ENCODE measurements around the gene FBLN2. TPM values are rescaled to one million over a fixed set of nuclear protein-coding genes. Genes with fewer than 3 reads are reported as not detected.
A peak's percentile ranks its signal among the peaks of the same experiment; 100 is the strongest.

Gene FBLN2
- total and polyA plus RNA-seq, 4 donors, result 1.3 to 9.1 (median 4.3) TPM

DNA sequence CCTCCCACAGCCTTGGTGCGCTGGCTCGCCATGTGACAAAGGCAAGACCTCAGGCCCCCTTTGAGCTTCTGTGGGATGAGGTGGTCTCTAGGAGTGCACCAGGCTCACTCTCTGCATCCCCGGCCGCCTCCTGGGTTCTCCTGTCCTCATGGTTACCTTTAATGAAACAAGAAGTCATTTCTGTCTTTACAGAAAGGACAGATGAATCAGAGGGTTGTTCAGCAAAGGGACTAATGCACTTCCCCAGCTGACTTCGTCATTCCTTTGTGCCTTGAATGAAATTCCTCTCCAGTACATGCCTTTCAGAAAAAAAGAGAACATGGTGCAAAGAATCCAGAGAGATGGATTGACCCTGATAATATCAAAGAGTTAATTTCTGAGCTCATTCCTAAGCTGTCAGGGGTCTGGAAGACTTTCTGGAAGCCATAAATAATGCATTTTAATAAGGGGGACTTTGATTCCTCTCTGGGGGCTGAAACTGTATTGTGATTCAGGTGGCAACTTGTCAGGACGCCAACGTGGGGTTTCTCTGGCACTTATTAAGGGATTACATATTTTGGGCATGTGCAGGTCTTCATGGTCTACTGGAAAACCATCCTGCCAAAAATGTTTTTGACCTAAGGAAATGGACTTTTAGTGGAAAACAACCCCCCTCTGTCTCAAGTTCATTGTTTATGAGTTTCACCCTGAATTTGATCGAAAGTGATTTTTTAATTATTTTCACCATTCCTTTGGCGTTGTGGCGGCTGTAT lies 122.7 kb downstream of the FBLN2 start:
- Histone ChIP-seq H3K27me3 (ENCODE audit: control insufficient read depth in 4 of 4, insufficient read depth in 4 of 4, low read length in 3 of 4) (no peaks in the 10 kb centered on the region), H3K9me3 (ENCODE audit: control insufficient read depth in 4 of 4, low read length in 3 of 4) (no peaks in the 10 kb centered on the region), H3K9ac (ENCODE audit: low read depth in 1 of 2, low read length in 2 of 2) (no peak overlapping the region), H3K4me1 (ENCODE audit: control insufficient read depth in 4 of 4, insufficient read depth in 4 of 4, low read length in 3 of 4) (no peaks in the 10 kb centered on the region), H3K27ac (ENCODE audit: low read depth in 1 of 2, low read length in 2 of 2) (no peak overlapping the region), H3K4me3 (ENCODE audit: low read depth in 1 of 3, low read length in 3 of 3) (no peak overlapping the region), H3K36me3 (ENCODE audit: control insufficient read depth in 4 of 4, insufficient read depth in 3 of 4, low read depth in 1 of 4, low read length in 3 of 4) (no peaks in the 10 kb centered on the region)
- TF ChIP-seq RXRA (IDR thresholded peaks at IDR 0.05), result no peak
- no peak for TF ChIP-seq SP1 (IDR thresholded peaks at IDR 0.05)
- no peak for TF ChIP-seq NR2F2 (IDR thresholded peaks at IDR 0.05)
- TF ChIP-seq, protein P1, sequence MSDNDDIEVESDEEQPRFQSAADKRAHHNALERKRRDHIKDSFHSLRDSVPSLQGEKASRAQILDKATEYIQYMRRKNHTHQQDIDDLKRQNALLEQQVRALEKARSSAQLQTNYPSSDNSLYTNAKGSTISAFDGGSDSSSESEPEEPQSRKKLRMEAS (IDR thresholded peaks at IDR 0.05), result no peak
- no peak for TF ChIP-seq YY1 (IDR thresholded peaks at IDR 0.05)
- TF ChIP-seq, protein P2, sequence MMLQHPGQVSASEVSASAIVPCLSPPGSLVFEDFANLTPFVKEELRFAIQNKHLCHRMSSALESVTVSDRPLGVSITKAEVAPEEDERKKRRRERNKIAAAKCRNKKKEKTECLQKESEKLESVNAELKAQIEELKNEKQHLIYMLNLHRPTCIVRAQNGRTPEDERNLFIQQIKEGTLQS (IDR thresholded peaks at IDR 0.05), result no peak
- no peak for TF ChIP-seq HNF4A (conservative IDR thresholded peaks at IDR 0.05)
- no peak for TF ChIP-seq RAD21 (IDR thresholded peaks at IDR 0.05)
- no peak for TF ChIP-seq JUND (IDR thresholded peaks at IDR 0.05)
- TF ChIP-seq EGR1 (IDR thresholded peaks at IDR 0.05; ENCODE audit: low read depth in 2 of 2), result no peak
- TF ChIP-seq HNF4G (IDR thresholded peaks at IDR 0.05), result no peak
- no peak for TF ChIP-seq FOXA1 (IDR thresholded peaks at IDR 0.05)
- 74% methylated on average over 10 of the region's 10 CpGs for WGBS
- DNase-seq (ENCODE audit: low spot score), result no peak

DNA sequence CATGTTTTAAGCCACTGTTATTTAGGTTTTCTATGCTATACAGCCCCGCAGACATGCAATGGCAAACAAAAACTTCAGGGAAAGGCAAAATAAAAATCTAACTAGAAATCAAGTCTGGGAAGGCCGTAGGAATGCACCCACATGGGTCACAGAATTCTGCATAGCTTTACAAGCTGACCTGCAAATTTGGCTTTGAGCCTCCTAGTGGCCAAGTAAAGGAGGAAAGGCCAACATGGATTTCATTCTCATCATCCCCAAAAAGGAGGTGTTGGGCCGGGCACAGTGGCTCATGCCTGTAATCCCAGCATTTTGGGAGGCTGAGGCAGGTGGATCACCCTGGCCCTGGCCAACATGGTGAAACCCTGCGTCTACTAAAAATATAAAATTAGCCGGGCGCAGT lies 124.3 kb downstream of the FBLN2 start:
- Histone ChIP-seq H3K9ac (ENCODE audit: low read depth in 1 of 2, low read length in 2 of 2) (no peak overlapping the region), H3K9me3 (ENCODE audit: control insufficient read depth in 4 of 4, low read length in 3 of 4) (no peaks in the 10 kb centered on the region), H3K4me3 (ENCODE audit: low read depth in 1 of 3, low read length in 3 of 3) (no peak overlapping the region), H3K27me3 (ENCODE audit: control insufficient read depth in 4 of 4, insufficient read depth in 4 of 4, low read length in 3 of 4) (no peaks in the 10 kb centered on the region), H3K4me1 (ENCODE audit: control insufficient read depth in 4 of 4, insufficient read depth in 4 of 4, low read length in 3 of 4) (no peaks in the 10 kb centered on the region), H3K36me3 (ENCODE audit: control insufficient read depth in 4 of 4, insufficient read depth in 3 of 4, low read depth in 1 of 4, low read length in 3 of 4) (no peaks in the 10 kb centered on the region), H3K27ac (ENCODE audit: low read depth in 1 of 2, low read length in 2 of 2) (no peak overlapping the region)
- WGBS, result 83% methylated on average over 6 of the region's 6 CpGs
- TF ChIP-seq RAD21 (IDR thresholded peaks at IDR 0.05), result no peak
- TF ChIP-seq, protein P3, sequence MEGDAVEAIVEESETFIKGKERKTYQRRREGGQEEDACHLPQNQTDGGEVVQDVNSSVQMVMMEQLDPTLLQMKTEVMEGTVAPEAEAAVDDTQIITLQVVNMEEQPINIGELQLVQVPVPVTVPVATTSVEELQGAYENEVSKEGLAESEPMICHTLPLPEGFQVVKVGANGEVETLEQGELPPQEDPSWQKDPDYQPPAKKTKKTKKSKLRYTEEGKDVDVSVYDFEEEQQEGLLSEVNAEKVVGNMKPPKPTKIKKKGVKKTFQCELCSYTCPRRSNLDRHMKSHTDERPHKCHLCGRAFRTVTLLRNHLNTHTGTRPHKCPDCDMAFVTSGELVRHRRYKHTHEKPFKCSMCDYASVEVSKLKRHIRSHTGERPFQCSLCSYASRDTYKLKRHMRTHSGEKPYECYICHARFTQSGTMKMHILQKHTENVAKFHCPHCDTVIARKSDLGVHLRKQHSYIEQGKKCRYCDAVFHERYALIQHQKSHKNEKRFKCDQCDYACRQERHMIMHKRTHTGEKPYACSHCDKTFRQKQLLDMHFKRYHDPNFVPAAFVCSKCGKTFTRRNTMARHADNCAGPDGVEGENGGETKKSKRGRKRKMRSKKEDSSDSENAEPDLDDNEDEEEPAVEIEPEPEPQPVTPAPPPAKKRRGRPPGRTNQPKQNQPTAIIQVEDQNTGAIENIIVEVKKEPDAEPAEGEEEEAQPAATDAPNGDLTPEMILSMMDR (IDR thresholded peaks at IDR 0.05; ENCODE audit: low read depth, low read length, missing input control), result peak; percentile 4
- no peak for DNase-seq (ENCODE audit: low spot score)

DNA sequence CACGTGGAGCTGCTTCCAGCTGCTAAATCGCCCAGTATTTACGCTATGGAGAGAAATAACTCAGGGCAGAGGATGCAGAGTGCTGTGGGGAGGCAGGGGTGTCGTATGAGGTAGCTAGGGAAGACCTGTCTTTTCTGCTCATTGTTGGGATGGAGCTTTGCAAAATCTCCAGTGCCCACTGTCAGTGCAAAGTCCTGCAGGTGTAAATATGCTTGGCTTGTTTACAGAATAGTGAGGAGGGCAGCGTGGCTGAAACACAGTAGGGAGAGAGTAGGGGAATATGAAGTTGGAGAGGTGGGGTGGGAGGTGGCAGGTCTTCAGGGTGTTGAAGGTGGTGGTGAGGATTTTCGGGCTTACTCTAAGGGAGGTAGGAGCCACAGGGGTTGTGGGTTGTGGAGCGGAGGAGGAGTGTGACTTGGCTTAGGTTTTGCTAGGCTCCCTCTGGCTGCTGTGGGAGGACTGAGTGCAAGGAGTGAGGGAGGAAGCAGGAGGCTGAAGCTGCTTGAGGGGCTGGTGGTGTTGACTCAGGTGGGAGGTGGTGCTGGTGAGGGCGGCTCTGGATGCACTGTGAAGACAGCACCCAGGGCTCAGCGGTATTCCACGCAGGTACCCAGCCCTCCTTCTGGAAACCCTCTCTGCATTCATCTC lies 125.7 kb downstream of the FBLN2 start:
- Histone ChIP-seq H3K9ac (ENCODE audit: low read depth in 1 of 2, low read length in 2 of 2) (no peak overlapping the region), H3K27ac (ENCODE audit: low read depth in 1 of 2, low read length in 2 of 2) (no peak overlapping the region), H3K27me3 (ENCODE audit: control insufficient read depth in 4 of 4, insufficient read depth in 4 of 4, low read length in 3 of 4) (peaks cover 0 to 4% (median 0%) of the 10 kb centered on the region in 4 donors), H3K4me3 (ENCODE audit: low read depth in 1 of 3, low read length in 3 of 3) (no peak overlapping the region), H3K36me3 (ENCODE audit: control insufficient read depth in 4 of 4, insufficient read depth in 3 of 4, low read depth in 1 of 4, low read length in 3 of 4) (no peaks in the 10 kb centered on the region), H3K9me3 (ENCODE audit: control insufficient read depth in 4 of 4, low read length in 3 of 4) (no peaks in the 10 kb centered on the region), H3K4me1 (ENCODE audit: control insufficient read depth in 4 of 4, insufficient read depth in 4 of 4, low read length in 3 of 4) (no peaks in the 10 kb centered on the region)
- WGBS, result 53% methylated on average over 10 of the region's 10 CpGs
- no peak for DNase-seq (ENCODE audit: low spot score)
- TF ChIP-seq JUND (IDR thresholded peaks at IDR 0.05), result no peak
- no peak for TF ChIP-seq EGR1 (IDR thresholded peaks at IDR 0.05; ENCODE audit: low read depth in 2 of 2)
- TF ChIP-seq, protein P4, sequence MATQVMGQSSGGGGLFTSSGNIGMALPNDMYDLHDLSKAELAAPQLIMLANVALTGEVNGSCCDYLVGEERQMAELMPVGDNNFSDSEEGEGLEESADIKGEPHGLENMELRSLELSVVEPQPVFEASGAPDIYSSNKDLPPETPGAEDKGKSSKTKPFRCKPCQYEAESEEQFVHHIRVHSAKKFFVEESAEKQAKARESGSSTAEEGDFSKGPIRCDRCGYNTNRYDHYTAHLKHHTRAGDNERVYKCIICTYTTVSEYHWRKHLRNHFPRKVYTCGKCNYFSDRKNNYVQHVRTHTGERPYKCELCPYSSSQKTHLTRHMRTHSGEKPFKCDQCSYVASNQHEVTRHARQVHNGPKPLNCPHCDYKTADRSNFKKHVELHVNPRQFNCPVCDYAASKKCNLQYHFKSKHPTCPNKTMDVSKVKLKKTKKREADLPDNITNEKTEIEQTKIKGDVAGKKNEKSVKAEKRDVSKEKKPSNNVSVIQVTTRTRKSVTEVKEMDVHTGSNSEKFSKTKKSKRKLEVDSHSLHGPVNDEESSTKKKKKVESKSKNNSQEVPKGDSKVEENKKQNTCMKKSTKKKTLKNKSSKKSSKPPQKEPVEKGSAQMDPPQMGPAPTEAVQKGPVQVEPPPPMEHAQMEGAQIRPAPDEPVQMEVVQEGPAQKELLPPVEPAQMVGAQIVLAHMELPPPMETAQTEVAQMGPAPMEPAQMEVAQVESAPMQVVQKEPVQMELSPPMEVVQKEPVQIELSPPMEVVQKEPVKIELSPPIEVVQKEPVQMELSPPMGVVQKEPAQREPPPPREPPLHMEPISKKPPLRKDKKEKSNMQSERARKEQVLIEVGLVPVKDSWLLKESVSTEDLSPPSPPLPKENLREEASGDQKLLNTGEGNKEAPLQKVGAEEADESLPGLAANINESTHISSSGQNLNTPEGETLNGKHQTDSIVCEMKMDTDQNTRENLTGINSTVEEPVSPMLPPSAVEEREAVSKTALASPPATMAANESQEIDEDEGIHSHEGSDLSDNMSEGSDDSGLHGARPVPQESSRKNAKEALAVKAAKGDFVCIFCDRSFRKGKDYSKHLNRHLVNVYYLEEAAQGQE (IDR thresholded peaks at IDR 0.05), result no peak
- TF ChIP-seq, protein P1 (IDR thresholded peaks at IDR 0.05), result no peak
- no peak for TF ChIP-seq RAD21 (IDR thresholded peaks at IDR 0.05)
- no peak for TF ChIP-seq FOXA1 (IDR thresholded peaks at IDR 0.05)
- no peak for TF ChIP-seq YY1 (IDR thresholded peaks at IDR 0.05)
- no peak for TF ChIP-seq HNF4A (conservative IDR thresholded peaks at IDR 0.05)
- no peak for TF ChIP-seq GABPA (IDR thresholded peaks at IDR 0.05 in 1 of 2, conservative IDR thresholded peaks at IDR 0.05 in 1 of 2)
- TF ChIP-seq, protein P2 (IDR thresholded peaks at IDR 0.05), result no peak
- TF ChIP-seq SP1 (IDR thresholded peaks at IDR 0.05), result no peak
- TF ChIP-seq, protein P5, sequence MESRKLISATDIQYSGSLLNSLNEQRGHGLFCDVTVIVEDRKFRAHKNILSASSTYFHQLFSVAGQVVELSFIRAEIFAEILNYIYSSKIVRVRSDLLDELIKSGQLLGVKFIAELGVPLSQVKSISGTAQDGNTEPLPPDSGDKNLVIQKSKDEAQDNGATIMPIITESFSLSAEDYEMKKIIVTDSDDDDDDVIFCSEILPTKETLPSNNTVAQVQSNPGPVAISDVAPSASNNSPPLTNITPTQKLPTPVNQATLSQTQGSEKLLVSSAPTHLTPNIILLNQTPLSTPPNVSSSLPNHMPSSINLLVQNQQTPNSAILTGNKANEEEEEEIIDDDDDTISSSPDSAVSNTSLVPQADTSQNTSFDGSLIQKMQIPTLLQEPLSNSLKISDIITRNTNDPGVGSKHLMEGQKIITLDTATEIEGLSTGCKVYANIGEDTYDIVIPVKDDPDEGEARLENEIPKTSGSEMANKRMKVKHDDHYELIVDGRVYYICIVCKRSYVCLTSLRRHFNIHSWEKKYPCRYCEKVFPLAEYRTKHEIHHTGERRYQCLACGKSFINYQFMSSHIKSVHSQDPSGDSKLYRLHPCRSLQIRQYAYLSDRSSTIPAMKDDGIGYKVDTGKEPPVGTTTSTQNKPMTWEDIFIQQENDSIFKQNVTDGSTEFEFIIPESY (IDR thresholded peaks at IDR 0.05), result no peak
- no peak for TF ChIP-seq FOXA2 (IDR thresholded peaks at IDR 0.05)
- no peak for TF ChIP-seq RXRA (IDR thresholded peaks at IDR 0.05)
